SK-N-SH (cell line): ENCODE measurements around the gene SLC12A7.

ENCODE experiments used
- CHD2 ChIP-seq: fragments of 150-350 bp; IDR thresholded peaks from 2 replicates; pipeline ENCODE4 v1.6.1; 2018; ENCODE audit warnings: low read length; ENCODE audit not compliant: partially characterized antibody
- ELF1 ChIP-seq: IDR thresholded peaks from 2 replicates; pipeline ENCODE4 v1.4.0; 2012
- EZH2phosphoT487 ChIP-seq: fragments of 200-600 bp; sonication (generic); IDR thresholded peaks from 2 replicates; pipeline ENCODE4 v1.6.1; 2017; ENCODE audit warnings: low read depth, mixed run types, mild to moderate bottlenecking, antibody characterized with exemption, moderate library complexity, borderline replicate concordance
- GABPA ChIP-seq: IDR thresholded peaks from 2 replicates; pipeline ENCODE4 v1.4.0; 2012; ENCODE audit warnings: low read depth, mild to moderate bottlenecking
- NFIC ChIP-seq: IDR thresholded peaks from 2 replicates; pipeline ENCODE4 v1.4.0; 2012; ENCODE audit warnings: borderline replicate concordance
- RAD21 ChIP-seq: IDR thresholded peaks from 2 replicates; pipeline ENCODE4 v1.6.1; 2012; ENCODE audit warnings: mild to moderate bottlenecking, low read length
- YY1 ChIP-seq: IDR thresholded peaks from 2 replicates; pipeline ENCODE4 v1.4.0; 2012; ENCODE audit warnings: low read depth, mild to moderate bottlenecking
- TF ChIP-seq, protein P1 (sequence below): IDR thresholded peaks from 2 replicates; pipeline ENCODE4 v1.4.0; 2012; ENCODE audit warnings: low read depth, borderline replicate concordance
- TF ChIP-seq, protein P2 (sequence below): IDR thresholded peaks from 2 replicates; pipeline ENCODE4 v1.4.0; 2012; ENCODE audit warnings: low read depth, borderline replicate concordance
- TF ChIP-seq, protein P3 (sequence below): fragments of 200-600 bp; sonication (generic); IDR thresholded peaks from 2 replicates; pipeline ENCODE4 v1.6.1; 2017; ENCODE audit warnings: antibody characterized with exemption, mild to moderate bottlenecking, moderate library complexity
- TF ChIP-seq, protein P4 (sequence below): IDR thresholded peaks from 2 replicates; pipeline ENCODE4 v1.6.1; 2012; ENCODE audit warnings: mild to moderate bottlenecking, low read depth, low read length, moderate library complexity
- TF ChIP-seq, protein P5 (sequence below): IDR thresholded peaks from 2 replicates; pipeline ENCODE4; 2012

DNA sequence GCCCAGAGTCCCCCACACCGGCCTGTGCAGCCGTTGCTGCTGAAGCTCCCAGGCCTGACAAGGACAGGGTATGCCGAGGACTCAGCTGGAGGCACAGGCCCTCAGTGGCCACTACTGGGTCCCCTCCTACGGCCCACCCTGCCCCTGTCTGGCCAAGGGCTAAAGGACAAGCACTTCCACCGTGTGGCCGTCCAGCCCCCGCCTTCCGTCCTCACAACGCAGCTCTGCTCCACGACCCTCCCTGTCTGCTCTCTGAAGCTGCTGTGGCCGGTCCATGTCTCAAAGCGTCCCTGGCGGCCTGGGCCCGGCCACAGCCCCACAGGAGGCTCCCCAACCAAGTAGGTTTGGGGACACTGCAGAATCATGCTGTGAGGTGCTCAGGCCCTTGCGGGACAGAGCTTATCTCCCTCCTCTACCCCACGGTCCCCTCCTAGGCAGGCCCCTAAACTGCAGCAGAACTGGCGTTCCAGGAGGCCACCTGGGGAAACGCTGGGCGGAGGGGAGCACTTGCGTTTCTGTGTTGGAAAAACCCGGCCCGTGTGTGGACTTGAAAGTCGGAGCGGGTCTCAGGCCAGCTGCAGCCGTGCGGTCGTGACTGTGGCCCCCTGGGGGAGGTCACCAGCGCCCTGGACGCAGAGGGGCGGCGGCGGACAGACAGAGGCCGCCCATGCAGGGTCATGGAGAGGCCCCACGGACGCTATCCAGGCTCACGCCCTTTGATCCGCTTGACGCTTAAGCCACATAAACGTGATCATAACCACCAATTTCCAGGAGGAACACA lies 57.7 kb downstream of the SLC12A7 start:
- no peak for TF ChIP-seq GABPA
- TF ChIP-seq, protein P1, sequence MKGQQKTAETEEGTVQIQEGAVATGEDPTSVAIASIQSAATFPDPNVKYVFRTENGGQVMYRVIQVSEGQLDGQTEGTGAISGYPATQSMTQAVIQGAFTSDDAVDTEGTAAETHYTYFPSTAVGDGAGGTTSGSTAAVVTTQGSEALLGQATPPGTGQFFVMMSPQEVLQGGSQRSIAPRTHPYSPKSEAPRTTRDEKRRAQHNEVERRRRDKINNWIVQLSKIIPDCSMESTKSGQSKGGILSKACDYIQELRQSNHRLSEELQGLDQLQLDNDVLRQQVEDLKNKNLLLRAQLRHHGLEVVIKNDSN = no peak
- TF ChIP-seq, protein P2, sequence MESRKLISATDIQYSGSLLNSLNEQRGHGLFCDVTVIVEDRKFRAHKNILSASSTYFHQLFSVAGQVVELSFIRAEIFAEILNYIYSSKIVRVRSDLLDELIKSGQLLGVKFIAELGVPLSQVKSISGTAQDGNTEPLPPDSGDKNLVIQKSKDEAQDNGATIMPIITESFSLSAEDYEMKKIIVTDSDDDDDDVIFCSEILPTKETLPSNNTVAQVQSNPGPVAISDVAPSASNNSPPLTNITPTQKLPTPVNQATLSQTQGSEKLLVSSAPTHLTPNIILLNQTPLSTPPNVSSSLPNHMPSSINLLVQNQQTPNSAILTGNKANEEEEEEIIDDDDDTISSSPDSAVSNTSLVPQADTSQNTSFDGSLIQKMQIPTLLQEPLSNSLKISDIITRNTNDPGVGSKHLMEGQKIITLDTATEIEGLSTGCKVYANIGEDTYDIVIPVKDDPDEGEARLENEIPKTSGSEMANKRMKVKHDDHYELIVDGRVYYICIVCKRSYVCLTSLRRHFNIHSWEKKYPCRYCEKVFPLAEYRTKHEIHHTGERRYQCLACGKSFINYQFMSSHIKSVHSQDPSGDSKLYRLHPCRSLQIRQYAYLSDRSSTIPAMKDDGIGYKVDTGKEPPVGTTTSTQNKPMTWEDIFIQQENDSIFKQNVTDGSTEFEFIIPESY = no peak
- TF ChIP-seq, protein P3, sequence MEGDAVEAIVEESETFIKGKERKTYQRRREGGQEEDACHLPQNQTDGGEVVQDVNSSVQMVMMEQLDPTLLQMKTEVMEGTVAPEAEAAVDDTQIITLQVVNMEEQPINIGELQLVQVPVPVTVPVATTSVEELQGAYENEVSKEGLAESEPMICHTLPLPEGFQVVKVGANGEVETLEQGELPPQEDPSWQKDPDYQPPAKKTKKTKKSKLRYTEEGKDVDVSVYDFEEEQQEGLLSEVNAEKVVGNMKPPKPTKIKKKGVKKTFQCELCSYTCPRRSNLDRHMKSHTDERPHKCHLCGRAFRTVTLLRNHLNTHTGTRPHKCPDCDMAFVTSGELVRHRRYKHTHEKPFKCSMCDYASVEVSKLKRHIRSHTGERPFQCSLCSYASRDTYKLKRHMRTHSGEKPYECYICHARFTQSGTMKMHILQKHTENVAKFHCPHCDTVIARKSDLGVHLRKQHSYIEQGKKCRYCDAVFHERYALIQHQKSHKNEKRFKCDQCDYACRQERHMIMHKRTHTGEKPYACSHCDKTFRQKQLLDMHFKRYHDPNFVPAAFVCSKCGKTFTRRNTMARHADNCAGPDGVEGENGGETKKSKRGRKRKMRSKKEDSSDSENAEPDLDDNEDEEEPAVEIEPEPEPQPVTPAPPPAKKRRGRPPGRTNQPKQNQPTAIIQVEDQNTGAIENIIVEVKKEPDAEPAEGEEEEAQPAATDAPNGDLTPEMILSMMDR = no peak
- TF ChIP-seq CHD2 = no peak
- TF ChIP-seq, protein P4, sequence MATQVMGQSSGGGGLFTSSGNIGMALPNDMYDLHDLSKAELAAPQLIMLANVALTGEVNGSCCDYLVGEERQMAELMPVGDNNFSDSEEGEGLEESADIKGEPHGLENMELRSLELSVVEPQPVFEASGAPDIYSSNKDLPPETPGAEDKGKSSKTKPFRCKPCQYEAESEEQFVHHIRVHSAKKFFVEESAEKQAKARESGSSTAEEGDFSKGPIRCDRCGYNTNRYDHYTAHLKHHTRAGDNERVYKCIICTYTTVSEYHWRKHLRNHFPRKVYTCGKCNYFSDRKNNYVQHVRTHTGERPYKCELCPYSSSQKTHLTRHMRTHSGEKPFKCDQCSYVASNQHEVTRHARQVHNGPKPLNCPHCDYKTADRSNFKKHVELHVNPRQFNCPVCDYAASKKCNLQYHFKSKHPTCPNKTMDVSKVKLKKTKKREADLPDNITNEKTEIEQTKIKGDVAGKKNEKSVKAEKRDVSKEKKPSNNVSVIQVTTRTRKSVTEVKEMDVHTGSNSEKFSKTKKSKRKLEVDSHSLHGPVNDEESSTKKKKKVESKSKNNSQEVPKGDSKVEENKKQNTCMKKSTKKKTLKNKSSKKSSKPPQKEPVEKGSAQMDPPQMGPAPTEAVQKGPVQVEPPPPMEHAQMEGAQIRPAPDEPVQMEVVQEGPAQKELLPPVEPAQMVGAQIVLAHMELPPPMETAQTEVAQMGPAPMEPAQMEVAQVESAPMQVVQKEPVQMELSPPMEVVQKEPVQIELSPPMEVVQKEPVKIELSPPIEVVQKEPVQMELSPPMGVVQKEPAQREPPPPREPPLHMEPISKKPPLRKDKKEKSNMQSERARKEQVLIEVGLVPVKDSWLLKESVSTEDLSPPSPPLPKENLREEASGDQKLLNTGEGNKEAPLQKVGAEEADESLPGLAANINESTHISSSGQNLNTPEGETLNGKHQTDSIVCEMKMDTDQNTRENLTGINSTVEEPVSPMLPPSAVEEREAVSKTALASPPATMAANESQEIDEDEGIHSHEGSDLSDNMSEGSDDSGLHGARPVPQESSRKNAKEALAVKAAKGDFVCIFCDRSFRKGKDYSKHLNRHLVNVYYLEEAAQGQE = no peak
- TF ChIP-seq, protein P5, sequence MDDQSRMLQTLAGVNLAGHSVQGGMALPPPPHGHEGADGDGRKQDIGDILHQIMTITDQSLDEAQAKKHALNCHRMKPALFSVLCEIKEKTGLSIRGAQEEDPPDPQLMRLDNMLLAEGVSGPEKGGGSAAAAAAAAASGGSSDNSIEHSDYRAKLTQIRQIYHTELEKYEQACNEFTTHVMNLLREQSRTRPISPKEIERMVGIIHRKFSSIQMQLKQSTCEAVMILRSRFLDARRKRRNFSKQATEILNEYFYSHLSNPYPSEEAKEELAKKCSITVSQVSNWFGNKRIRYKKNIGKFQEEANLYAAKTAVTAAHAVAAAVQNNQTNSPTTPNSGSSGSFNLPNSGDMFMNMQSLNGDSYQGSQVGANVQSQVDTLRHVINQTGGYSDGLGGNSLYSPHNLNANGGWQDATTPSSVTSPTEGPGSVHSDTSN = no peak
- TF ChIP-seq ELF1 = no peak
- TF ChIP-seq EZH2phosphoT487 = no peak
- no peak for TF ChIP-seq NFIC
- TF ChIP-seq YY1 = no peak
- TF ChIP-seq RAD21 = no peak
